ENCODE measurements around the gene TDRD9.

- TF ChIP-seq TAF1 (IDR thresholded peaks at IDR 0.05; ENCODE audit: borderline replicate concordance, low read depth, low read length), result no peak
- TF ChIP-seq POLR2A (IDR thresholded peaks at IDR 0.05; ENCODE audit: low read depth, low read length), result no peak
- no peak for TF ChIP-seq POLR2AphosphoS5 (IDR thresholded peaks at IDR 0.05; ENCODE audit: low read depth, low read length)
Measured at GRCh38 chr14:104096751-104097700, 168.8 kb downstream of the TDRD9 start.

All from GM12892 (cell line).